Mucosa of rectum (tissue), 2 donors: ENCODE measurements around the gene RARS2.

Experiments
- H3K27ac ChIP-seq, 2 donors: one replicate each; pipeline ENCODE4 v1.7.0; 2013; ENCODE audit warnings: inconsistent platforms in 2 of 2, low read depth in 2 of 2, low read length in 2 of 2
- H3K27me3 ChIP-seq, 2 donors: one replicate each; pipeline ENCODE4 v1.7.0; 2013; ENCODE audit warnings: low read length in 2 of 2; ENCODE audit not compliant: control insufficient read depth in 2 of 2, insufficient read depth in 2 of 2
- H3K36me3 ChIP-seq, 2 donors: one replicate each; pipeline ENCODE4 v1.7.0; 2013; ENCODE audit warnings: low read length in 2 of 2; ENCODE audit not compliant: control insufficient read depth in 2 of 2, insufficient read depth in 2 of 2
- H3K4me1 ChIP-seq, 2 donors: one replicate each; pipeline ENCODE4 v1.7.0; 2013; ENCODE audit warnings: low read length in 2 of 2, mild to moderate bottlenecking in 1 of 2; ENCODE audit not compliant: control insufficient read depth in 2 of 2, insufficient read depth in 2 of 2
- H3K4me3 ChIP-seq, 2 donors: one replicate each; pipeline ENCODE4 v1.7.0; 2013; ENCODE audit warnings: low read length in 2 of 2
- H3K9ac ChIP-seq, 2 donors: one replicate each; pipeline ENCODE4 v1.7.0; 2013; ENCODE audit warnings: low read length in 2 of 2, low read depth in 1 of 2, mild to moderate bottlenecking in 1 of 2
- H3K9me3 ChIP-seq, 2 donors: one replicate each; pipeline ENCODE4 v1.7.0; 2013; ENCODE audit warnings: low read length in 2 of 2; ENCODE audit not compliant: control insufficient read depth in 2 of 2
- donor health status: healthy.
- donor health status: Normal muscosa, but diverticular disease.

Gene RARS2, protein sequence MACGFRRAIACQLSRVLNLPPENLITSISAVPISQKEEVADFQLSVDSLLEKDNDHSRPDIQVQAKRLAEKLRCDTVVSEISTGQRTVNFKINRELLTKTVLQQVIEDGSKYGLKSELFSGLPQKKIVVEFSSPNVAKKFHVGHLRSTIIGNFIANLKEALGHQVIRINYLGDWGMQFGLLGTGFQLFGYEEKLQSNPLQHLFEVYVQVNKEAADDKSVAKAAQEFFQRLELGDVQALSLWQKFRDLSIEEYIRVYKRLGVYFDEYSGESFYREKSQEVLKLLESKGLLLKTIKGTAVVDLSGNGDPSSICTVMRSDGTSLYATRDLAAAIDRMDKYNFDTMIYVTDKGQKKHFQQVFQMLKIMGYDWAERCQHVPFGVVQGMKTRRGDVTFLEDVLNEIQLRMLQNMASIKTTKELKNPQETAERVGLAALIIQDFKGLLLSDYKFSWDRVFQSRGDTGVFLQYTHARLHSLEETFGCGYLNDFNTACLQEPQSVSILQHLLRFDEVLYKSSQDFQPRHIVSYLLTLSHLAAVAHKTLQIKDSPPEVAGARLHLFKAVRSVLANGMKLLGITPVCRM

DNA sequence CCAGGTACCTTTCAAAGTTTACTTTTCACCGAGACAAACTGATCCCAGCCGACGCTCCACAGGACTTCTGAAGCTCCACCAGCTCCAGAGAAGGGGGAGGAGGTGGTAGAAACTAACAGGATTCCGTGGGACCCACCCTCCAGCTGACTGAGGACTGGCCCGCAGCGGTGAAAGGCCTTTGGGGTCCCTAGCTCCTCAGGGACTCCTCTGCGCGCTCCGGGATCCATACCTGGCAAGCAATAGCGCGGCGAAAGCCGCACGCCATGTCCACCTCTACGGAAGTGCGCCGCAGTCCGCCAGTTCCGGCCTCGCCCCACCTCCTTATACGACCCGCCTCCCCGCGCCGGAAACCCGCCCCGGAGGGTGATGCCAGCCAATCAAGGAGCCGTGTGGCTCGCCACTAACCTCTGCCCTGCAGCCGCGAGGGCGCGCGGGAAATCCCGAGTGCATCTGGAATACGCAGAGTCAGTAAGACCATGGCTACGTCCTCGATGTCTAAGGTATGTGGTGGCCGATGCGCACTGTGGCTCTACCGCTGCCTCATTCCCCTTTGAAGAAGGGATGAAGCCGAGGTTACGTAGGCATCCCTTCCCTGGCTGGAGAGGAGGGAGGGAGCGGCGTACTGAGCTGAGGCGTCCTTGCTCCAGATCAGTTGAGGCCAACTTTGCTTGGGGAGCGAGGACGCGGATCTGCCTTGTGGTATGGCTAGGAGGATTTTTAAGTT, at the start of gene RARS2, which contains the start of gene ORC3:
RARS2 (minus strand) TSS at position 295 of the 724 bp plus-strand sequence; CDS start at position 265, 30 bp downstream.
ORC3 (plus strand) TSS at position 443 of the 724 bp plus-strand sequence; CDS start at position 477, 34 bp downstream.
- Histone ChIP-seq H3K4me3 (peak within 1 kb of the TSS; percentile 94 to 97), H3K9ac (peak within 1 kb of the TSS; percentile 90 to 93), H3K36me3 (peaks cover 0 to 3% of the 10 kb centered on the region in 2 donors), H3K27me3 (no peaks in the 10 kb centered on the region), H3K9me3 (no peaks in the 10 kb centered on the region), H3K4me1 (peaks cover 14 to 22% of the 10 kb centered on the region in 2 donors), H3K27ac (peak within 1 kb of the TSS; percentile 80 to 86)

DNA sequence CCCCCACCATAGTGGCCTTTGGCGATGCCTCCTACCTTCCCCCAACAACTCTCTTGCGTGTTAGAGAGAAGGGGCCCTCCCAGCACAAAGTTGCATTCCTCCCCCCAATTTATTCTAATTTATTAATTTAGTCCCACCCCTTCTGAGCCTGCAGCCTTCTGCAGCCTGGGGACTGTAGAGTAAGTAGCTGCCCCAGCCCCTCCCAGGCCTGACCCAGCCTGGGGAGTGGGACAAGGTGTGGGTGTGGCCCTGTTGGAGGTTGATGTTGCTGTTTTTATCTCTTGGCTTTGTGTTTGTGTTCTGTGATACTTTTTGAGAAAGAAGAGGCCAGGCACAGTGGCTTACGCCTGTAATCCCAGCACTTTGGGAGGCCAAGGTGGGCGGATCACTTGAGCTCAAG, 49.6 kb upstream of the RARS2 start:
- Histone ChIP-seq H3K27me3 (no peaks in the 10 kb centered on the region), H3K4me1 (no peaks in the 10 kb centered on the region), H3K27ac (no peak overlapping the region), H3K36me3 (peaks cover 3 to 11% of the 10 kb centered on the region in 2 donors), H3K9me3 (no peaks in the 10 kb centered on the region), H3K4me3 (no peak overlapping the region), H3K9ac (no peak overlapping the region)

DNA sequence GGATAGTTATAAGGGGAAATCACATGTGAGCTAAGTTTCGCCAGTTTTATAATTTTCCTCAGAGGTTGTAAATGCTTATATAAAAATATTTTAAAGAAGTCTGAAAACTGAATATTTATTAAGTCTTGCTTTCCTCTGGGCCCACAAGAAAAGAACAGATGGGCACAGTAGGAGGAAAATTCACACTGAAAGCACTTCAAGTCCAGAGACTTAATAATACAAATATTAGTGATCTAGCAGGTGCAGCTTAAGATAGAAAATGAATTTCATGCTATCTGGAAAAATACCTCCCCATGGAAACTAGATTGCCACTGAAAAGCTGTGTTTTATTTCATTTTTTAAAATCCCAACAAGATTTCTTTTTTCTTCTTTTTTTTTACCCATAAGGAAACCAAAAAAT, 47.3 kb upstream of the RARS2 start:
- Histone ChIP-seq H3K4me3 (no peak overlapping the region), H3K27ac (no peak overlapping the region), H3K27me3 (no peaks in the 10 kb centered on the region), H3K36me3 (peaks cover 3 to 11% of the 10 kb centered on the region in 2 donors), H3K4me1 (no peaks in the 10 kb centered on the region), H3K9ac (no peak overlapping the region), H3K9me3 (no peaks in the 10 kb centered on the region)

DNA sequence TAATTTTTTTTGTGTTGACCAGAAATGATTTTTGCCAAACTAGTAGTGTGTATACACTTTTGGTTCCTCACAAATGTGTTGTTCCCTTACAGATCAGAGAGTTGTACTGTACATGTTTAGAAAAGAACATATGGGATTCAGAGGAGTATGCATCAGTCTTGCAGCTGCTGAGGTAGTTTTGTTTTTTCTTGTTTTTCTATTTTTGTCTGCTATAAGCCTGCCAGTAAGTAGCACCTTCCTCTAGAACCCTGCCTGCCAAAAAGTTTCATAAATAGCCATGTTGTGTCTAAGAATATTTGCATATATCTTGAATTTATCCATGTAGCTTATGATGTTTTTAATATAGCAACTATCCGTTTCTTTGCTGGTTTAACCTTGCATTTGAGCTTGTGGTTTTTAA, 46.5 kb upstream of the RARS2 start:
- Histone ChIP-seq H3K27me3 (no peaks in the 10 kb centered on the region), H3K9me3 (no peaks in the 10 kb centered on the region), H3K4me1 (no peaks in the 10 kb centered on the region), H3K36me3 (peaks cover 3 to 11% of the 10 kb centered on the region in 2 donors), H3K9ac (no peak overlapping the region), H3K4me3 (no peak overlapping the region), H3K27ac (no peak overlapping the region)

DNA sequence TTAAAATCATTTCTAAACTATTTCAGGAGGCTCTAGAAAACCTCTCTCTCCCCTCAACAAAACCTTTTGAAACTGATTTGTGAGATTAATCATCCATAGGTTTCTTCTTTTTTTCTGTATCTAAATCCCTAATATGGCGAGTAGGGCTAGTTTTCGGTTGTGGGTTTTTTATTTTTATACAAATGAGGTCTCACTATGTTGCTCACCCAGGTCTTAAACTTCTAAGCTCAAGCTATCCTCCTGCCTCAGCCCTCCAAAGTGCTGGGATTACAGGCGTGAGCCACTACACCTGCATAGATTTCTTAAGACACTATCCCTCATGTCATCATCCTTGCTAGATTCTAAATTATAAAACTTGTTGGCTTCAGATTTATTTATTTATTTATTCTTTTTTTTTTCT, 44.1 kb upstream of the RARS2 start:
- Histone ChIP-seq H3K4me3 (no peak overlapping the region), H3K4me1 (peaks cover 0 to 2% of the 10 kb centered on the region in 2 donors), H3K27me3 (no peaks in the 10 kb centered on the region), H3K9ac (no peak overlapping the region), H3K27ac (no peak overlapping the region), H3K36me3 (peaks cover 2 to 9% of the 10 kb centered on the region in 2 donors), H3K9me3 (no peaks in the 10 kb centered on the region)

DNA sequence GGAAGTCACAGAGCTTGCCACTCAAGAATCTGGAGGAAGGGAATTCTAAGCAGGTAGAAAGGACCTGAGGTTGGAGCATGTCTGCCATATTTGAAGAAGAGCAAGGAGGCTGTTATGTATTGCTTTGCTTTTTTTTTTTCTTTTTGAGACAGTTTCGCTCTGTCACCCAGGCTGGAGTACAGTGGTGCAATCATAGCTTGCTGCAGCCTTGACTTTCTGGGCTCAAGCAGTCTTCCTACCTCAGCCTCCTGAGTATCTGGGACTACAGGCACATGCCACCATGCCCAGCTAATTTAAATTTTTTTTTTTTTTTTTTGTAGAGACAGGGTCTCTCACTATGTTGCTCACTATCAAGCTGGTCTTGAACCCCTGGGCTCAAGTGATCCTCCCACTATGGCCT, 41.0 kb upstream of the RARS2 start:
- Histone ChIP-seq H3K9ac (no peak overlapping the region), H3K27ac (no peak overlapping the region), H3K9me3 (no peaks in the 10 kb centered on the region), H3K27me3 (no peaks in the 10 kb centered on the region), H3K4me1 (peaks cover 0 to 7% of the 10 kb centered on the region in 2 donors), H3K4me3 (no peak overlapping the region), H3K36me3 (peaks cover 2 to 4% of the 10 kb centered on the region in 2 donors)

DNA sequence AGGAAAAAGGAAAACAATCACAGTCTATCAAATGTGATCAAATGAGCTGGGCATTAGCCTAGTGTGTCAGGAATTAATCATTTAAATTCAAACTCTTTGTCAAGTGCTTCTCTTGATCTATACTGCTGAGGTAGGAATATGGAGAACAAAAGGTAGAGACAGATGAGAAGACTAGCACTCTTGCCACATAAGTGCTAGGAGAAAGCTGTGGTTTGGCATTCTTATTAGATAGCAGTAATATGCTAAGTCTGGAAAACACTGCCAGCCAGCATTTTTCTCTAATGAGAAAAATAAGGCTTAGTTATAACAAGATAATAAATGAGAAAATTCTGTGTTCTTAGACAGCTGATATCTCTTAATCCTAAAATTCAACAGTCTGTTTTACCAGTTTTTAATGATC, 39.1 kb upstream of the RARS2 start:
- Histone ChIP-seq H3K9ac (no peak overlapping the region), H3K9me3 (no peaks in the 10 kb centered on the region), H3K4me1 (peaks cover 0 to 7% of the 10 kb centered on the region in 2 donors), H3K36me3 (peaks cover 0 to 2% of the 10 kb centered on the region in 2 donors), H3K4me3 (no peak overlapping the region), H3K27me3 (no peaks in the 10 kb centered on the region), H3K27ac (peak overlapping the region in 1 of 2 donors; percentile 39)

DNA sequence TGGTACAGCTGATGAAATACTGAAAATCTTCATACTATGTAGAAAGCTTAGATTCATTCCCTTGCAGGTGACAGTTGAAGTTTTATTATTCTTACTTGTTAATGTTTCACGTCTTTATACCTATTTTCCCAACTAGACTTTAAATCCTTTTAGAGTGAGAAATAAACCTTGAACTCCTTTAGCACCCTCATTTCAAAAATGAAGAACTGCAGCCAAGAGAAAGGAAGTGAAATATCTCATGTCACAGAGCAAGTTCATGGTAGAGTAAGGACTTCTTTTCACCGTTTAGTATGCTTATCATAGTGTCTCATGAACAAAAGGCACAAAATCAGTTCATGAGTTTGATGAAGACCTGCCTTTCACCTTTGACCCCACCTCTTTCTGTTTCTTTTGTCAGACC, 38.6 kb upstream of the RARS2 start:
- H3K27me3 ChIP-seq, result no peaks in the 10 kb centered on the region
- peak overlapping the region in 1 of 2 donors; percentile 39 for H3K27ac ChIP-seq
- peaks cover 0 to 7% of the 10 kb centered on the region in 2 donors for H3K4me1 ChIP-seq
- H3K36me3 ChIP-seq, result peaks cover 0 to 2% of the 10 kb centered on the region in 2 donors
- H3K9ac ChIP-seq, result no peak overlapping the region
- H3K4me3 ChIP-seq, result no peak overlapping the region
- H3K9me3 ChIP-seq, result no peaks in the 10 kb centered on the region

DNA sequence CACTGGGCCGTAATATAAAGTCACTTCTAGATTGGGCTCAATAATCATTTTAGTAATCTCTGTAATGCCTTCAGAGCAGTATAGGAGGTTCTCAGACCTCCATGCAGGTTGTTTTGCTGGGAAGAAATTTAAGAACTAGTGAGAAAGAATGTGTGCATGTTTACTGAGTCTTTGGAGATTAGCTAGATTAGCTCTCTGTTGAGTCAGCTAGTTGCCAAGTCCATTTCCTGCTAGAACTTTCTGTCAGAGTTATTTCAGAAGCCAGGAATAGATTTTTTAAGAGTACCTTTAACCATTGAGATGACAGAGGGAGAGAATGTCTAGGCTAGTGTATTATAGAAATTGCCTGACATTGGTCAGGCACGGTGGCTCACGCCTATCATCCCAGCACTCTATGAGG, 33.5 kb upstream of the RARS2 start:
- Histone ChIP-seq H3K27me3 (no peaks in the 10 kb centered on the region), H3K9me3 (no peaks in the 10 kb centered on the region), H3K4me3 (no peak overlapping the region), H3K9ac (no peak overlapping the region), H3K4me1 (peaks cover 0 to 4% of the 10 kb centered on the region in 2 donors), H3K27ac (no peak overlapping the region), H3K36me3 (peaks cover 0 to 2% of the 10 kb centered on the region in 2 donors)

DNA sequence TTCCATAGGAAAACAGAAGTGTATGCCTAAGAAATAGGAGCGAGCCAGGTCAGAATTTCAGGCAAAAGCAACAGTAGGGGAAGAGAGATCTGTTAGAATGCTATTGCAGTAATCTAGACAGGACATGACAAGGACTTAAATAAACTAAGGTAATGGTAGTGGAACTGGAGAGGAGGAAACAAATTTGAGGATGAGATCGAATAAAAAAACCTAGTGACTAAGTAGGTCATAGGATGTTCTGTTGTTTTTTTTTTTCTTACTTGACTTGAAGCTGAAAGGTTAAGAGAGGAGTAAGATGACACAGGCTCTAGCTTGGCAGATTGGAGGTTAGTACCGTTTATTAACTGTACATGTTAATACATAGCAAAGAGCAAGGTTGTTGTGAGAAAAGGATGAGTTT, 28.7 kb upstream of the RARS2 start:
- Histone ChIP-seq H3K36me3 (peaks cover 6 to 11% of the 10 kb centered on the region in 2 donors), H3K4me3 (no peak overlapping the region), H3K27ac (no peak overlapping the region), H3K9me3 (no peaks in the 10 kb centered on the region), H3K27me3 (no peaks in the 10 kb centered on the region), H3K4me1 (no peaks in the 10 kb centered on the region), H3K9ac (no peak overlapping the region)
